Activated T-cell treated with anti-CD3 and anti-CD28 coated beads, Interleukin-2, amount 50 U/mL, for 24 hours (primary cell): ENCODE results near the gene TSPAN1.

ENCODE experiments used
- DNase-seq: peaks from one replicate; pipeline ENCODE4 v3.0.0-alpha.2; 2020
- H3K27ac Mint-ChIP-seq: 2 replicates; pipeline ENCODE4 v1.8.0; 2020; ENCODE audit warnings: mild to moderate bottlenecking, mixed read lengths
- H3K27me3 Mint-ChIP-seq: 2 replicates; pipeline ENCODE4 v1.8.0; 2020; ENCODE audit warnings: mixed read lengths
- H3K36me3 Mint-ChIP-seq: 2 replicates; pipeline ENCODE4 v1.8.0; 2020; ENCODE audit warnings: low read depth, mixed read lengths
- H3K4me1 Mint-ChIP-seq: 2 replicates; pipeline ENCODE4 v1.8.0; 2020; ENCODE audit warnings: low read depth, mixed read lengths
- H3K4me3 Mint-ChIP-seq: 2 replicates; pipeline ENCODE4 v1.8.0; 2020; ENCODE audit warnings: mild to moderate bottlenecking, moderate library complexity, mixed read lengths
- H3K9me3 Mint-ChIP-seq: 2 replicates; pipeline ENCODE4 v1.8.0; 2020; ENCODE audit warnings: mixed read lengths

TSPAN1 gene

DNA sequence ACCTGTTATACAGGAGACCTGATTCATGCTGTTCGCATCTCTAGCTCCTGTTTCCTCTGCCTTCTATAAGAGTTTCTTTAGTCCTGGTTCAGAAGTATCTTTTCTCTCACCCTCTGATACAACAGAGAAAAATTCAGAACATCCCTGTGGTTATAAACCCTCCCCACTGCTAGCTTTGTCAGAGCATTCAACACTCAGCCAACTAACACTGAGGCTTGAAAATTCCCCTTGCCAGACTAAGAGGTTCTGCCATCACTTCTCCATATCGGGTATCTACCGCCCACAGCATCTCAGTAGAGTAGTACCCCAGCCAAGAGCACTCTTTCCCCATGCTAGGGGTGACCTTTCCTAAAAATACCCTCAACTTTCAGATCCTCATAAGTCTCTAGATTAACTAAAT lies 22.9 kb upstream of the TSPAN1 start:
- Mint-ChIP-seq H3K36me3 (no peaks in the 10 kb centered on the region), H3K4me1 (no peaks in the 10 kb centered on the region), H3K27ac (no peak overlapping the region), H3K9me3 (no peaks in the 10 kb centered on the region), H3K27me3 (no peaks in the 10 kb centered on the region), H3K4me3 (no peak overlapping the region)
- DNase-seq, result no peak

DNA sequence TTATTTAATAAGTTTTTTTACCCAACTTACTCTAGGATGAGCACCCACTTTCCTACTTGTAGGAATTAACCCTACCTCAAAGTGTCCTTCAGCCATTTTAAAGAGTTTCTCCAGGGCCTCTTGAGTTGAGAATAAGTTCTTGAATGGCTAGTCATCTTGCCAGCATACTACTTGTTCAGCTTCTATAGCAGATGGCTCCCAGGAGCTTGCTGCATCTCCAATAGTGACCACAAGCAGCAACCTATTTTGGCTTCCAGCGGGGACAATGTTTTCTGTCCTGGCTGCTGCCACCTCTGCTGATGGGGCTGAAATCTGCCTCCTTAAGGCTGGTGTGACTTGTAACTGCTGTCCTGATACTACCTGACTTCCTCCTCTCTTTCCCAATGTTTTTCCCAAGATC lies 21.7 kb upstream of the TSPAN1 start:
- Mint-ChIP-seq H3K4me1 (no peaks in the 10 kb centered on the region), H3K36me3 (no peaks in the 10 kb centered on the region), H3K27me3 (no peaks in the 10 kb centered on the region), H3K4me3 (no peak overlapping the region), H3K9me3 (no peaks in the 10 kb centered on the region), H3K27ac (no peak overlapping the region)
- DNase-seq, result no peak

DNA sequence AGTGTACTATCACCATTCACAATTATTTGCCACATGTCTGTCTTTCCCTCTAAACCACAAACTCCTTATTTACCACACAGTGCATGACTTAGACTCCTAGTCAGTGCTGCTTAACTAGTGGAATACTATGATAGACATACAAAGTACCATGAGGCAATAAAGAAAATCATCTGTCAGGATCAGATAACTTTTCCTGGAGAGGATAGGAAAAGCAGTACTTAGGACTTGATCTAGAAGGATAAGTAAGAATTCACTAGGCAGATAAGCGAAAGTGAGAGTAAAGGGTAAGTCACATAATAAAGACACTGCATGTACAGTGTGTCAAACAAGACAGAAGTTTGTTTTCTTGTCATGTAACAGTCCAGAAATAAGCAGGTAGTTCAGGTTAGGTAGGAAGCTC lies 21.2 kb upstream of the TSPAN1 start:
- H3K27ac Mint-ChIP-seq, result no peak overlapping the region

DNA sequence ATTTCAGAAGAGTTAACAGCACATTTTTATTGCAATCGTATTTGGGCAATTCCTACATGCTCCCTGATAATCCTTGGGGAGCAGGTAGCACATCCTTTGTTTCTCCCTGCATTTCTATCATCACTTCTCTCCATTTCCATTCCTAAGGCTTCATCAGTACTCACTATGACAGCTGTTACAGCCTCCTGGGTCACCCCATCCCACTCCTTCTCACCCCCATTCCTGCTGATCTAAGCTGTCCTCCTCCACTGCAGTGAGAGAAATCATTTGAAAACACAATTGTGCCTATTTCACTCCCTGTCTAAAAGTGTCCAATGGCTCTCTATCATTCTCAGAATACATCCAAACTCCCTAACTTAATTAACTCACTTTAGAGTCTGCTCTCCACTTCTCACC lies 17.0 kb upstream of the TSPAN1 start:
- no peak overlapping the region for H3K27ac Mint-ChIP-seq
- no peaks in the 10 kb centered on the region for H3K36me3 Mint-ChIP-seq
- H3K4me1 Mint-ChIP-seq, result no peaks in the 10 kb centered on the region
- H3K27me3 Mint-ChIP-seq, result no peaks in the 10 kb centered on the region
- no peaks in the 10 kb centered on the region for H3K9me3 Mint-ChIP-seq
- DNase-seq, result no peak
- H3K4me3 Mint-ChIP-seq, result no peak overlapping the region

More for the DNA sequence above, 21.2 kb upstream of the TSPAN1 start:
- Mint-ChIP-seq H3K27me3 (no peaks in the 10 kb centered on the region), H3K36me3 (no peaks in the 10 kb centered on the region), H3K9me3 (no peaks in the 10 kb centered on the region), H3K4me3 (no peak overlapping the region), H3K4me1 (no peaks in the 10 kb centered on the region)
- no peak for DNase-seq

DNA sequence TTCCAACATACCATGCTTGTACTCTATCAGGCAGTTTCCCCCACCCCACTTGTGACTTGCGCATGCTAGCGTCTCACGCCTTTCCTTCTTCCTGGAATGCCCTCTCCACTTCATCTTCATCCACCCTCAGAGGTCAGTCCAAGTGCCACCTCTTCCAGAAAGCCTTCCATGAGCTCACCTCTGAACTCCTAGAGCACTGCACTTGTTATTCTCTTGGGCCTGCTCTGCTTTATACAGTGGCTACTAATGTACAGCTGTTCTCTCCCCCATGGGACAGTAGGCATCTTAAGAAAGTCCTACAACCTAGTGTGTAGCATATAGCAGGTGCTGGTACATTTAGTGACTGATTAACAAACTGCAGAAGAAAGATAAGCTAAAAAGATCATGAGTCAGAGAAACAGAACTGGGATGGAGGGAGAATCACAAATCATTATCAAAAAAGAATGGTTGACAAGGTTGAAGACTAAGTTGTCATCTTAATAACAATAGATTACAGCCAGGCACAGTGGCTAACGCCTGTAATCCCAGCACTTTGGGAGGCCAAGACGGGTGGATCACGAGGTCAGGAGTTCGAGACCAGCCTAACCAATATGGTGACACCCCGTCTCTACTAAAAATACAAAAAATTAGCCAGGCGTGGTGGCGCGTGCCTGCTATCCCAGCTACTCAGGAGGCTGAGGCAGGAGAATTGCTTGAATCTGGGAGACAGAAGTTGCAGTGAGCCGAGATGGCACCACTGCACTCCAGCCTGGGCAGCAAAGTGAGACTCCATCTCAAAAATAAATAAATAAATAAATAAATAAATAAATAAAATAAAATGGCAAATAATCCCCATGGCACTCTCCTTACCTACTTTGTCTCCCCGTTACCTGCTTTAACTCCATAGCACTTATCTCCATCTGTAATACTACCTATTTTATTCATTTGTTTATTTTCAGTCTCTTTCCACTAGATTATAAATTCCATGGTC lies 16.3 kb upstream of the TSPAN1 start:
- Mint-ChIP-seq H3K27me3 (no peaks in the 10 kb centered on the region), H3K36me3 (no peaks in the 10 kb centered on the region), H3K27ac (no peak overlapping the region), H3K9me3 (no peaks in the 10 kb centered on the region), H3K4me3 (no peak overlapping the region), H3K4me1 (no peaks in the 10 kb centered on the region)
- DNase-seq, result no peak

DNA sequence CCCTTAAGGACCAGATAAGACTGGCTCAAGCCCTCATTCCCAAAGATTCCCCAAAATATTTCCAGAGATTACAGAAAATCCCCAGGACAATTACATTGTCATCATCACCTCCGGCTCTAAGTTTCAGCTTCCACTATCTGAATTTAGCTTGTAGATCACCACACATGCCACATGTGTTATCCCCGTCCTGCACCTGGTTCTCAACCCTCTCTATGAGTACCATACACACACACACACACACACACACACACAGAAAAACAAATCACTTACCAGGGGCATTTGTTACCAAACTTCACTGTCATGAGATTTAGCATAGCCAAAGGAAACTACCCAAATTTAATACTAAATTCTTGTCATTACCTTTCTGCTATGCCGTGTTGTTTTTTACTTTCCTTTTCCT lies 15.4 kb upstream of the TSPAN1 start:
- Mint-ChIP-seq H3K9me3 (no peaks in the 10 kb centered on the region), H3K27ac (no peak overlapping the region), H3K4me1 (no peaks in the 10 kb centered on the region), H3K4me3 (no peak overlapping the region), H3K36me3 (no peaks in the 10 kb centered on the region), H3K27me3 (no peaks in the 10 kb centered on the region)
- DNase-seq, result no peak

DNA sequence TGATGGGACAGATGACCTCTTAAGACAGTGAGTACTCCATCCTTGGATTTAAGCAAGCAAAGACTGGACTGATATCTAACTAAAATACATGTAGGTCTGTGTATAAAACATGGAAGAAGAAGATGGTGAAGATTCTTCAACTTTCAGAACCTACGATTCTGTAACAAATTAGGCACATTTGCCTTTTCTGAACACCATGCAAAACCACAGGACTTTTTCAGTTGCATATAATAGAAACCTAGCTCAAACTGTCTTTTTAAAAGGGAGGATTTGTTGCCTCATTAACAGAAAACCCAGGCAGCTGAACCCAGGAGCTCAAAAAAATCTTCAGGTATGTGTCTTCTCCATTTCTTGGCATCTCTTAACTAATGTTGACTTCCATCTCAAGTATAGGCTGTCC lies 14.7 kb upstream of the TSPAN1 start:
- Mint-ChIP-seq H3K36me3 (no peaks in the 10 kb centered on the region), H3K4me1 (no peaks in the 10 kb centered on the region), H3K27ac (no peak overlapping the region), H3K4me3 (no peak overlapping the region), H3K9me3 (no peaks in the 10 kb centered on the region), H3K27me3 (no peaks in the 10 kb centered on the region)
- DNase-seq, result no peak

DNA sequence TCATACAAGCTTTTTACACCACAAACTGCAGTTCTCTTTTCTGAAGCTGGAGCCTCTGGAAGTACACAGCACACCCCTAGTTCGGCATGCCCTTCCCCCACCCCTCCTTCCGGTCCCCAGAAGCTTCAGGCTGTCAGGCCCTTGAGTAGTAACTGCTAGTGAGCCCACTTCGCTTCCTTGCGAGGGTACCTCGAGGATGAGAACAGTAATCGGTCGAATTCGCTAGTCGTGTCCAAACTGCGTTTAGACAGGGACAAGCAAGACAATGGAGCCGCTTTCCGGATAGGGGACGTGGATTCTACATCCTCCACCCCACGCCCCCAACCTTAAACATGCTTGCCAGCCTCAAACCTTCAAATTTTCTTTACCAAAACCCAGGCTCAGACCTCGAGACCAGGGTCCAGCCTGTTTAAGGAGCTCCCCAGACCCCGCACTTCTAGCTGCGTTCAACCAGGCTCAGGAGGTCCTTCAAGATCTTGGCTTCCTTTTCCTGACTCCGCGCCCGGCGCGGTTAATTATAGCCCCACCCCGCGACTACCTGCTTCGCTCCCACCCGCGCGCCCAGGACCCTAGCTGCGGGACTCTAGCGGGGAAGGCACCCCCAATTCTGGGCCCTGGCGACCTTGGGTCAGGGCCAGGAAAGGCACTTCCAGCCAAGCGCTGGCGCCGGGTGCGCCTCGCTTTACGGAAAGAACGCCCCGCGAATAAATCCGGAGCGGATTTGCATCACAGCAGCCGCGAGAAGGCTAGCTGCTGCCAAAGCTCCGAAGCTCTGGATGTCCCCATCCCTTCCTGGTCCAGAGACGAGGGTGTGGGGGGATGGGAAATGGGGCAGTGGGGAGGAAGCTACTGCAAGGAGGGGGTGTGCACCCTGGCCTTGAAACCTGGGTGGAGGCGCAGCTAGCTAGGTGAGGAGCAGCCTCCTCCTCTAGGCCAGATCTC lies 8.1 kb upstream of the TSPAN1 start:
- Mint-ChIP-seq H3K36me3 (no peaks in the 10 kb centered on the region), H3K9me3 (no peaks in the 10 kb centered on the region), H3K27me3 (peaks cover 5% of the 10 kb centered on the region), H3K4me1 (peaks cover 16% of the 10 kb centered on the region), H3K27ac (peak overlapping the region; percentile 86), H3K4me3 (peak overlapping the region; percentile 74)
- peak; percentile 72 for DNase-seq

DNA sequence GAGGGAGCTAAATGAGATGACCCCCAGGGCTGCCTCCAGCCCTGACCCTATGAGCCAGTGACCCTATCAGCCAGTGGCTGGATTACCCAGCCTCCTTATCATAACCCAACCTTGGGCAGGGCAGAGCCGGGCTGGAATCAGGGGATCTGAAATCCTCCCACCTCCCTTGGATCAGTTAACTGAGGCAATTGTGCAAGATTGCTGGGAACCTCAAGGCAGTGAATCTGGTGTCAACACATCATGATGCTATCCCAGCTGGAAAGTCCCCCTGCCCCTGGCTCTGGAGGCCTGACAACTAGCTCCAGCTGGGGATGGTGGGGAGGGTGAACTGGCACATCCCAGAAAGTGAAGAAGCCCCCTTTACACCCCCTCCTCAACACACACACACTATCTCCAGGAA lies 6.4 kb upstream of the TSPAN1 start:
- no peak for DNase-seq
- Mint-ChIP-seq H3K4me1 (peaks cover 16% of the 10 kb centered on the region), H3K4me3 (no peak overlapping the region), H3K27ac (no peak overlapping the region), H3K27me3 (peaks cover 8% of the 10 kb centered on the region), H3K9me3 (no peaks in the 10 kb centered on the region), H3K36me3 (no peaks in the 10 kb centered on the region)

DNA sequence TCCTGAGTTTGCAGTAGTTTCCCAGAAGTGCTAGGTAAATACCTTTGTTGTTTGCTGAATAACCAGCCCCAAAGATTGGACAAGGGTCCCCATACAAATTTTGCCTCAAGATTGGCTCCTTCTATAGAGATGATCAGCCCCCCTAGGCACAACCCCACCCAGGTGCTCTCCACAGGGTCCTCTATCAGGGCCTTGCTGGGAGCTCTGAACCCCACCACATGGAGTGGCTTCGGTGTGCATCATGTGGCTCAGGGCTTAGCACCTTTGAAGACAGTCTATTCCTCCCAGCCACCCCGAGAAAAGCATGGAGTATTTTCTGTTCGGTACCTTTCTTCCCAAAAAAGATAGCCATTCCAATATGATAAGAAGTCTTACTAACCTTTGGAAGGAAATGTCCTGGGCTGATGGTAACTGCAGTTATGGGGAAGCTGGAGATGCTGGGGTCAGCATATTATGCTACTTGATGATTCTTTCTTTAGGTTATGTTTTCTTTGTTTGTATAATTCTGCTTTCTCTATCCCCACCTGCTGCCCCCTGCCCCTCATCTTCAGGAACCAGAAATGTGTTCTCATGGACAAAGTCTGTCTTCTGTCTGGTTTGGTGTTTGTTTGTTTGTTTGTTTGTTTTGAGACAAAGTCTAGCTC lies 5.0 kb upstream of the TSPAN1 start:
- H3K27ac Mint-ChIP-seq, result no peak overlapping the region
- H3K4me1 Mint-ChIP-seq, result peaks cover 16% of the 10 kb centered on the region
- H3K9me3 Mint-ChIP-seq, result no peaks in the 10 kb centered on the region
- H3K4me3 Mint-ChIP-seq, result no peak overlapping the region
- H3K36me3 Mint-ChIP-seq, result no peaks in the 10 kb centered on the region
- peaks cover 8% of the 10 kb centered on the region for H3K27me3 Mint-ChIP-seq
- DNase-seq, result no peak

DNA sequence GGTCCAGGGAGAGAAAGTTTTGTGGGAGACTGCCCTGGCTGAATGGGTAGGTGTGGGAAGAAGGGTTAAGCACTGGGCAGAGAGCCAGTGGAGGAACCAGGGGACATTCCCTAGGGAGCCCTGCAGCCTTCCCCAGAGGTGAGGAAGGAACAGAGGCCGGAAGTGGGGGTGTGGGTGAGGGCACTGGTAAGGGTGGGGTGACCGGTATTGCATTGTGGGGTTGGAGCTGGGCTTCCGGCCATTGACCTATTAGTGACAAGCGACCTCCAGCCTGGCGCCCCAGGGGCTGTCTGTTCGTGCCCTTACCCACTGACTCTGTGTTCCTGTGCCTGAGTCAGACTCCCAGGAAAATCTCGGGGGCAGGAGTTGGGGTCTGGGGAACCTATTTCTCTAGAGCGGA lies 3.5 kb upstream of the TSPAN1 start:
- DNase-seq, result no peak
- Mint-ChIP-seq H3K4me1 (peaks cover 14% of the 10 kb centered on the region), H3K27ac (no peak overlapping the region), H3K27me3 (peaks cover 8% of the 10 kb centered on the region), H3K36me3 (no peaks in the 10 kb centered on the region), H3K9me3 (no peaks in the 10 kb centered on the region), H3K4me3 (no peak overlapping the region)

DNA sequence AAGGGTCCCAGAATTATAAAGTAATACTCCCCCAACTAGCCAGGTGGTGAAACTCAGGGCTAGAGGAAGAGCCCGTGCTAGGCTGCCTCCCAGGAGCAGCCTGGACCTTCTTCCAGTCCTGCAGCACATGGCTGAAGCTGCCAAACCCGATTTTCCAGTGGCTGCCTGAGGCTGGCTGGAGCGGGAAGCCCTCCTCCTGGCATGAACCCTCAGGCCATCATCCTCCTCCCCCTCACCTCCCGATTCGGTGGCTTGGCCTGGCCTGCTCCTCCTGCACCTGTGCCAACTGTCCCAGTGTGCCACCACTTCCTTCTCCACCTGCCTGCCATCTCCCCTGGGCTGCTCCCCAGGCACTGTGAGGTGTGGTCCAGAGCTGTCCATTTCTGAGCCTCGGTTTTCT lies 3.0 kb upstream of the TSPAN1 start:
- no peaks in the 10 kb centered on the region for H3K36me3 Mint-ChIP-seq
- no peaks in the 10 kb centered on the region for H3K9me3 Mint-ChIP-seq
- no peak for DNase-seq
- peaks cover 9% of the 10 kb centered on the region for H3K4me1 Mint-ChIP-seq
- H3K27me3 Mint-ChIP-seq, result peaks cover 8% of the 10 kb centered on the region
- no peak overlapping the region for H3K4me3 Mint-ChIP-seq
- H3K27ac Mint-ChIP-seq, result no peak overlapping the region

DNA sequence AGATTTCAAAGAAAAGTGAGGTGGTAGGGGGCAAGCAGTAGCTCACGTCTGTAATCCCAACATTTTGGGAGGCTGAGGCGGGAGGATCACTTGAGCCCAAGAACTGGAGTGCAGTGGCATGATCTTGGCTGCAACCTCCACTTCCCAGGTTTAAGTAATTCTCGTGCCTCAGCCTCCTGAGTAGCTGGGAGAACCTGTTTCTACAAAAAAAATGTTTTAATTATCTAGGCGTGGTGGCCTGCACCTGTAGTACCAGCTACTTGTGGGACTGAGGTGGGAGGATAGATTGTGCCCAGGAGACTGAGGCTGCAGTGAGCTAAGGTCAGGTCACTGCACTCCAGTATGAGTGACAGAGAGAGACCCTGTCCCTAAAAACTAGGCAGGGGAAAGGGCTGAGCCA lies 2.6 kb upstream of the TSPAN1 start:
- Mint-ChIP-seq H3K9me3 (no peaks in the 10 kb centered on the region), H3K36me3 (no peaks in the 10 kb centered on the region), H3K4me1 (peaks cover 4% of the 10 kb centered on the region), H3K27ac (no peak overlapping the region), H3K4me3 (no peak overlapping the region), H3K27me3 (peaks cover 8% of the 10 kb centered on the region)
- no peak for DNase-seq

DNA sequence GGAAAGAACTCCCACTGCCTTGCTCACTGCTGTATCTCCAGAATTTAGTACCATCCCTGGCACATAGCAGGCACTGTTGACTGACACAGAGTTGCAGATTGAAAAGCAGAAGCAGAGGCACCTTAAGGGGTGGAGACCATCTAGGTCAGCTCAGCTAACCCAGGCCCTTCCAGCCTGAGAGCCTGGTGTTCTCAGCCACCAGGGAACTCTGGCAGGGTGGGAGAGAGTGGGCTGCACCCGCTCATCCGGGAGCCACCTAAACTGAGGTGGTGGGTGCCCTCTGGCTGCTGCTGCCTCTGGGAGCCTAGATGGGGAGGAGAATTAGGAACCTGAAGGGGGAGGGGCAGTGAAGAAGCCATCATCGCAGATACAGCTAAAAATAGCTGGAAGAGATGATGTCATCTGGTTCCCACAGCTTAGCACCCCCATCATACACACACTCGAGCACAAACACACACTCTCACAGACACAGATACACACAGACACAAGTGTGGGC lies 1.5 kb upstream of the TSPAN1 start:
- H3K27me3 Mint-ChIP-seq, result peaks cover 3% of the 10 kb centered on the region
- H3K4me1 Mint-ChIP-seq, result no peaks in the 10 kb centered on the region
- no peaks in the 10 kb centered on the region for H3K36me3 Mint-ChIP-seq
- DNase-seq, result no peak
- H3K4me3 Mint-ChIP-seq, result no peak overlapping the region
- no peaks in the 10 kb centered on the region for H3K9me3 Mint-ChIP-seq
- no peak overlapping the region for H3K27ac Mint-ChIP-seq
